Ishikawa (cell line): Measurements from ENCODE around the gene NCOR2.

ENCODE experiments used
- EGR1 ChIP-seq: IDR thresholded peaks from 2 replicates; pipeline ENCODE4 v1.6.1; 2012
- NFIC ChIP-seq: IDR thresholded peaks from 2 replicates; pipeline ENCODE4 v1.6.1; 2012
- RAD21 ChIP-seq: IDR thresholded peaks from 2 replicates; pipeline ENCODE4 v1.6.1; 2012; ENCODE audit warnings: low read depth
- TEAD4 ChIP-seq: IDR thresholded peaks from 2 replicates; pipeline ENCODE4 v1.6.1; 2012
- YY1 ChIP-seq: IDR thresholded peaks from 2 replicates; pipeline ENCODE4 v1.6.1; 2012; ENCODE audit warnings: low read depth

DNA sequence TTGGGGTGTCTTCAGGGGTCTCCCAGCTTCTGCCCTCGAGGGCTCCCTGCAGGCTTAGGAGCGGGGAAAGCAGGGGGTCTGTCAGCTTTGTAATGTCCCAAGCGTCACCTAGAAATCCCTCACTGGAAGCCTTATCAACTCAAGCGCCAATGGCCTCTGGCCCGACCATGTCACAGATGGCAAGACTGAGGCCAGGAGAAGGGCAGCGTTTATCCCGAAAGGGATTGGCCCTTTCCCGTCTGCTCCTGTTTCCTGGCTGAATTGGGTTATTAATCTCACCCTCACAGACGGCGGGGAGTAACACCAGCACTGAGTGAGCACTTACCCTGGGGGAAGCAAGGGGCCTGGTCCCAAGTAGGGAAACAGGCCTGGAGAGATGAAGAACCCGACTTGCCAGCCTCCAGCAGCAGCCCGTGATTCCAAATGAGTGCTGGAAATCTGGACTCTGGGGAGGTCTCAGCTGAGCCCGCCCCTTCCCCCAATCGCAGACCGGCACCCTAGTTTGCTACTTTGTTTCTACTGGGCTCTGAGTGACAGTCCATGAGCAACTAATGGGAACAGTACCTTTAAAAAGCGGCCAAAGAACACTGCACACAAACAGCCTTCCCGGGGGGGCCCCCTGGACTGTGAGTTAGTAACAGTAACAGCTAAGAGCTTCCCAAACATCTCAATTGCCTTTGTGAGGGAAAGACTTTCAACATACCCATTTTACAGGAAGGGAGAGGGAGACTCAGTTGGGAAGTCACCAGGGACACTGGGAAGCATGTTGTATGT lies 2.1 kb upstream of the NCOR2 start:
- no peak for TF ChIP-seq RAD21
- no peak for TF ChIP-seq EGR1
- no peak for TF ChIP-seq YY1
- TF ChIP-seq NFIC = no peak
- TF ChIP-seq TEAD4 = no peak
